H9 (cell line): ENCODE measurements around the gene KCNE1. TPM values are rescaled to one million over a fixed set of nuclear protein-coding genes. Genes with fewer than 3 reads are reported as not detected.

Experiments
- DNase-seq: peaks from one replicate; pipeline ENCODE4 v3.0.0-alpha.2; 2017
- H2AFZ ChIP-seq: one replicate; pipeline ENCODE4 v1.6.1; 2013; ENCODE audit warnings: mild to moderate bottlenecking, low read length, control low read depth, moderate library complexity
- H2AK5ac ChIP-seq: 2 replicates; pipeline ENCODE4 v1.6.1; 2013; ENCODE audit warnings: low read length, control low read depth, mixed read lengths; ENCODE audit not compliant: insufficient read length
- H2BK120ac ChIP-seq: one replicate; pipeline ENCODE4 v1.6.1; 2013; ENCODE audit warnings: low read depth, mild to moderate bottlenecking, low read length, control low read depth, inconsistent platforms; ENCODE audit not compliant: poor library complexity, severe bottlenecking
- H2BK12ac ChIP-seq: 2 replicates; pipeline ENCODE4 v1.6.1; 2013; ENCODE audit warnings: low read length, control low read depth, mixed read lengths, low read depth; ENCODE audit not compliant: insufficient read length
- H2BK15ac ChIP-seq: 2 replicates; pipeline ENCODE4 v1.6.1; 2013; ENCODE audit warnings: low read depth, low read length, control low read depth
- H2BK20ac ChIP-seq: one replicate; pipeline ENCODE4 v1.6.1; 2013; ENCODE audit warnings: low read depth, mild to moderate bottlenecking, low read length, control low read depth, inconsistent platforms; ENCODE audit not compliant: poor library complexity, severe bottlenecking
- H2BK5ac ChIP-seq: 2 replicates; pipeline ENCODE4 v1.6.1; 2013; ENCODE audit warnings: low read length, control low read depth, mixed read lengths; ENCODE audit not compliant: insufficient read length
- H3K14ac ChIP-seq: 2 replicates; pipeline ENCODE4 v1.6.1; 2013; ENCODE audit warnings: low read length, control low read depth; ENCODE audit not compliant: insufficient read depth
- H3K18ac ChIP-seq: 2 replicates; pipeline ENCODE4 v1.6.1; 2013; ENCODE audit warnings: low read depth, mild to moderate bottlenecking, mixed read lengths, low read length, control low read depth; ENCODE audit not compliant: insufficient read length
- H3K23ac ChIP-seq: 2 replicates; pipeline ENCODE4 v1.6.1; 2013; ENCODE audit warnings: low read length, control low read depth, mixed read lengths, low read depth; ENCODE audit not compliant: insufficient read length
- H3K23me2 ChIP-seq: 2 replicates; pipeline ENCODE4 v1.6.1; 2013; ENCODE audit warnings: low read depth, mild to moderate bottlenecking, mixed read lengths, low read length, control low read depth; ENCODE audit not compliant: insufficient read length, poor library complexity, severe bottlenecking
- H3K27ac ChIP-seq: 2 replicates; pipeline ENCODE4 v1.5.1; 2013; ENCODE audit warnings: low read length, control low read depth, mixed read lengths, low read depth; ENCODE audit not compliant: insufficient read length
- H3K27me3 ChIP-seq: 2 replicates; pipeline ENCODE4 v1.6.1; 2013; ENCODE audit warnings: low read length, control low read depth, inconsistent platforms; ENCODE audit not compliant: insufficient read depth
- H3K4ac ChIP-seq: 2 replicates; pipeline ENCODE4 v1.6.1; 2013; ENCODE audit warnings: low read depth, mild to moderate bottlenecking, control low read depth, inconsistent platforms, low read length, moderate library complexity
- H3K4me1 ChIP-seq: 2 replicates; pipeline ENCODE4 v1.6.1; 2013; ENCODE audit warnings: low read length, control low read depth, inconsistent platforms; ENCODE audit not compliant: insufficient read depth
- H3K4me2 ChIP-seq: 2 replicates; pipeline ENCODE4 v1.6.1; 2013; ENCODE audit warnings: low read length, control low read depth, mixed read lengths; ENCODE audit not compliant: insufficient read length, insufficient read depth
- H3K56ac ChIP-seq: 2 replicates; pipeline ENCODE4 v1.6.1; 2013; ENCODE audit warnings: low read depth, mild to moderate bottlenecking, mixed read lengths, low read length, control low read depth; ENCODE audit not compliant: insufficient read length
- H3K79me1 ChIP-seq: 2 replicates; pipeline ENCODE4 v1.6.1; 2013; ENCODE audit warnings: low read depth, mild to moderate bottlenecking, moderate library complexity, low read length, control low read depth, inconsistent platforms; ENCODE audit not compliant: insufficient read depth, poor library complexity, severe bottlenecking
- H3K79me2 ChIP-seq: 2 replicates; pipeline ENCODE4 v1.6.1; 2013; ENCODE audit warnings: low read length, control low read depth, inconsistent platforms; ENCODE audit not compliant: insufficient read depth
- H3K9ac ChIP-seq: 2 replicates; pipeline ENCODE4 v1.6.1; 2013; ENCODE audit warnings: low read length, control low read depth, mixed read lengths; ENCODE audit not compliant: insufficient read length; ENCODE audit errors: extremely low read depth
- H3K9me3 ChIP-seq: one replicate; pipeline ENCODE4 v1.6.1; 2013; ENCODE audit warnings: low read depth, low read length, inconsistent platforms; ENCODE audit not compliant: control insufficient read depth
- H3T11ph ChIP-seq: one replicate; pipeline ENCODE4 v1.6.1; 2013; ENCODE audit warnings: mild to moderate bottlenecking, low read length, control low read depth, inconsistent platforms
- H4K20me1 ChIP-seq: one replicate; pipeline ENCODE4 v1.6.1; 2013; ENCODE audit not compliant: control insufficient read depth, insufficient read length, insufficient read depth
- H4K5ac ChIP-seq: 2 replicates; pipeline ENCODE4 v1.6.1; 2013; ENCODE audit warnings: low read depth, mild to moderate bottlenecking, mixed read lengths, low read length, control low read depth; ENCODE audit not compliant: insufficient read length
- H4K8ac ChIP-seq: replicated peaks from 2 replicates; pipeline ENCODE4 v1.6.1; 2013; ENCODE audit warnings: low read length, control low read depth, mixed read lengths, low read depth; ENCODE audit not compliant: insufficient read length
- H4K91ac ChIP-seq: 2 replicates; pipeline ENCODE4 v1.6.1; 2013; ENCODE audit warnings: low read depth, mild to moderate bottlenecking, moderate library complexity, mixed read lengths, low read length, control low read depth; ENCODE audit not compliant: insufficient read length
- H3K27ac Mint-ChIP-seq, 3 experiments: 2 replicates in 2 of 3; 3 replicates in 1 of 3; pipeline ENCODE4 v1.8.0; 2020 to 2021; ENCODE audit warnings: mixed read lengths in 3 of 3, mild to moderate bottlenecking in 1 of 3, moderate library complexity in 1 of 3
- H3K27me3 Mint-ChIP-seq: 2 replicates; pipeline ENCODE4 v1.8.0; 2021; ENCODE audit warnings: low read depth, mild to moderate bottlenecking, moderate library complexity, mixed read lengths
- H3K36me3 Mint-ChIP-seq, 3 experiments: 2 replicates in 2 of 3; 3 replicates in 1 of 3; pipeline ENCODE4 v1.8.0; 2020 to 2021; ENCODE audit warnings: low read depth in 3 of 3, mixed read lengths in 3 of 3; ENCODE audit not compliant: insufficient read depth in 1 of 3
- H3K4me1 Mint-ChIP-seq, 2 experiments: 2 replicates each; pipeline ENCODE4 v1.8.0; 2020; ENCODE audit warnings: mixed read lengths in 2 of 2
- H3K4me3 Mint-ChIP-seq, 2 experiments: 2 replicates in 1 of 2; 3 replicates in 1 of 2; pipeline ENCODE4 v1.8.0; 2020 to 2021; ENCODE audit warnings: mild to moderate bottlenecking in 2 of 2, mixed read lengths in 2 of 2, moderate library complexity in 1 of 2
- H3K9me3 Mint-ChIP-seq, 2 experiments: 2 replicates in 1 of 2; 3 replicates in 1 of 2; pipeline ENCODE4 v1.8.0; 2020; ENCODE audit warnings: mild to moderate bottlenecking in 2 of 2, mixed read lengths in 2 of 2, moderate library complexity in 1 of 2
- CTCF ChIP-seq: fragments of 200-600 bp; sonication (generic); conservative IDR thresholded peaks from 3 replicates; pipeline ENCODE4 v1.8.0; 2021; ENCODE audit warnings: antibody characterized with exemption, mild to moderate bottlenecking
- WGBS: extraction: QIAGEN DNeasy Blood & Tissue Kit; methylation state at CpG from one replicate; pipeline ENCODE4 v1.1.7; 2013; ENCODE audit warnings: missing lambda C conversion rate, low lambda C conversion rate, mixed read lengths; ENCODE audit not compliant: insufficient read length; ENCODE audit errors: extremely low coverage; 5-methylcytosine and 5-hydroxymethylcytosine counted together
- total RNA-seq: library from RNA; stranded (reverse); gene quantifications from 2 replicates; pipeline ENCODE4 v1.2.1, GENCODE V29; 2021

The KCNE1 gene
- total RNA-seq, 1 experiment from 2014 or later: 0.28 TPM

GRCh38 chr21:34510148-34511142, 1.6 kb downstream of the KCNE1 start:
- no peak overlapping the region for H4K5ac ChIP-seq
- peak; percentile 90 for TF ChIP-seq CTCF

More at GRCh38 chr21:34510148-34511142, 1.6 kb downstream of the KCNE1 start:
- no peak overlapping the region for H2BK15ac ChIP-seq
- H3K79me2 ChIP-seq: no peaks in the 10 kb centered on the region
- H2BK12ac ChIP-seq: no peak overlapping the region
- no peak overlapping the region for H3K56ac ChIP-seq
- Mint-ChIP-seq H3K9me3 (no peaks in the 10 kb centered on the region), H3K4me3 (no peak overlapping the region), H3K27ac (no peak overlapping the region), H3K4me1 (no peaks in the 10 kb centered on the region; a peak in 1 of 4 replicates), H3K27me3 (no peaks in the 10 kb centered on the region), H3K36me3 (no peaks in the 10 kb centered on the region)
- H4K8ac ChIP-seq: no peak overlapping the region
- no peaks in the 10 kb centered on the region for H3K79me1 ChIP-seq
- H3K23ac ChIP-seq: no peak overlapping the region
- no peaks in the 10 kb centered on the region for H4K20me1 ChIP-seq
- no peak overlapping the region for H3K4ac ChIP-seq
- peak; percentile 88 for DNase-seq
- no peak overlapping the region for H3K27ac ChIP-seq
- H2BK20ac ChIP-seq: no peak overlapping the region
- no CpG with 5 or more reads among the region's 15 CpGs for WGBS
- H3T11ph ChIP-seq: no peak overlapping the region
- no peaks in the 10 kb centered on the region for H3K9me3 ChIP-seq
- H3K23me2 ChIP-seq: no peaks in the 10 kb centered on the region
- no peak overlapping the region for H3K14ac ChIP-seq
- H3K9ac ChIP-seq: no peak overlapping the region
- H3K27me3 ChIP-seq: no peaks in the 10 kb centered on the region
- H3K4me2 ChIP-seq: no peak overlapping the region
- no peak overlapping the region for H2BK120ac ChIP-seq
- no peak overlapping the region for H4K91ac ChIP-seq
- no peak overlapping the region for H2BK5ac ChIP-seq
- H3K4me1 ChIP-seq: no peaks in the 10 kb centered on the region
- no peak overlapping the region for H3K18ac ChIP-seq
- H2AK5ac ChIP-seq: no peak overlapping the region
- H2AFZ ChIP-seq: no peak overlapping the region
